Heart left ventricle (tissue), 16 donors: ENCODE measurements around the gene FOXO1. TPM values are rescaled to one million over a fixed set of nuclear protein-coding genes. Genes with fewer than 3 reads are reported as not detected.

Experiments used
- ATAC-seq, 4 donors: fragments of 200-7000 bp; cut with Tn5 transposase; one replicate each; pipeline ENCODE4 v1.9.1; 2020 to 2022; ENCODE audit warnings: moderate library complexity in 4 of 4, mild to moderate bottlenecking in 3 of 4, moderate number of reproducible peaks in 1 of 4
- DNase-seq, 5 donors: peaks; one replicate each; pipeline ENCODE4 v3.0.0-alpha.2; 2020
- H3K27ac ChIP-seq, 12 donors: fragments of 200-600 bp; sonication (generic) in 4 of 12; one replicate each; pipeline versions ENCODE4 v1.5.0 to v1.8.0; 2016 to 2022; ENCODE audit warnings: mild to moderate bottlenecking in 2 of 12
- H3K27me3 ChIP-seq, 9 donors: fragments of 200-600 bp; sonication (generic) in 2 of 9; one replicate each; pipeline versions ENCODE4 v1.5.1 to v1.8.0; 2016 to 2022; ENCODE audit warnings: mild to moderate bottlenecking in 3 of 9
- H3K36me3 ChIP-seq, 9 donors: fragments of 200-600 bp; sonication (generic) in 2 of 9; one replicate each; pipeline versions ENCODE4 v1.5.0 to v1.8.0; 2018 to 2022; ENCODE audit warnings: mild to moderate bottlenecking in 2 of 9
- H3K4me1 ChIP-seq, 12 donors: fragments of 200-600 bp; sonication (generic) in 4 of 12; one replicate each; pipeline versions ENCODE4 v1.5.0 to v1.8.0; 2016 to 2022; ENCODE audit warnings: mild to moderate bottlenecking in 3 of 12
- H3K4me3 ChIP-seq, 12 donors: fragments of 200-600 bp; sonication (generic) in 4 of 12; one replicate each; pipeline versions ENCODE4 v1.5.0 to v1.8.0; 2017 to 2022; ENCODE audit warnings: mild to moderate bottlenecking in 9 of 12, moderate library complexity in 4 of 12
- H3K9me3 ChIP-seq, 12 donors: fragments of 200-600 bp; sonication (generic) in 4 of 12; one replicate each; pipeline versions ENCODE4 v1.5.0 to v1.8.0; 2016 to 2022; ENCODE audit warnings: mild to moderate bottlenecking in 1 of 12
- CTCF ChIP-seq, 12 donors: fragments of 200-600 bp; sonication (generic) in 4 of 12; IDR thresholded peaks; one replicate each; pipeline versions ENCODE4 v1.5.0 to v1.8.0; 2018 to 2022; ENCODE audit warnings: antibody characterized with exemption in 12 of 12, mild to moderate bottlenecking in 5 of 12
- POLR2A ChIP-seq, 2 donors: fragments of 450-650 bp; IDR thresholded peaks; one replicate each; pipeline ENCODE4 v1.6.1; 2017; ENCODE audit warnings: antibody characterized with exemption in 2 of 2, mild to moderate bottlenecking in 2 of 2, moderate library complexity in 2 of 2
- WGBS, 4 donors: extraction: QIAGEN DNeasy Blood & Tissue Kit in 2 of 4; methylation state at CpG; one replicate each; pipeline versions ENCODE4 v1.1.5 to v1.1.7; 2013 to 2018; 5-methylcytosine and 5-hydroxymethylcytosine counted together
- intact Hi-C, 10 donors: fragments of 100-400 bp; cut with DNase I; formaldehyde crosslinking; loops; one replicate each; pipeline versions ENCODE4 v1.11.1 to v1.14.2; 2022
- polyA plus RNA-seq, 2 donors: library from polyadenylated mRNA; stranded (reverse); fragments of 200-250 nt; gene quantifications; one replicate each; pipeline ENCODE4 v1.2.3, GENCODE V29; 2013
- total RNA-seq, 9 donors: library from RNA; depleted of rRNA in 2 of 9; stranded (reverse); fragments of >200 nt in 2 of 9; fragmentation: NEBNext Ultra II Directional in 3 of 9; extraction: Animal tissue kit (Norgen Biotek cat#: 25700) in 3 of 9; gene quantifications; one replicate each; pipeline versions ENCODE4 v1.1.0 to v1.2.4, GENCODE V29; 2016 to 2023
- donor health status: ischemic (EF 13 %, LVEDD 7.1; RV severe dilation, severe dysfunction).
- donor health status: healthy with polysubstance abuse.
- donor health status: DM: no; HTN: yes; CAD: no.
- donor health status: DM: no; HTN: no; CAD: no.
- donor health status: ischemic (EF 25% LVEDD 6.9; RV normal size, moderate dysfunction).
- donor health status: ischemic (EF 25% LVEDD 5.7; RV mildly dilated, moderate dysfunction).
- donor health status: healthy.
- donor health status: DM: yes; HTN: yes; CAD: no.
- donor health status: ischemic (EF 35%, LVEDD 5.7; RV mildly dilated, moderate dysfunction).
- donor health status: nonischemic (EF 11% LVEDD 7.7; RV severe dilation, severe dysfunction).
- donor health status: DM: yes; HTN: yes; CAD: no.
- donor health status: PGD.
- donor health status: ischemic (EF 29% LVEDD 5.4; RV normal size, mild dysfunction).
- donor health status: nonischemic (EF 23%, LVEDD 6.1; RV moderate dilation, normal function).

Gene FOXO1
- total and polyA plus RNA-seq, 11 donors = 2.6 to 26.8 (median 17.2) TPM

GRCh38 chr13:40590112-40590862 is 76.2 kb downstream of the FOXO1 start:
- TF ChIP-seq POLR2A (IDR thresholded peaks at IDR 0.05) (no peak), CTCF (IDR thresholded peaks at IDR 0.05) (no peak)
- DNase-seq = no peak
- Histone ChIP-seq H3K4me1 (peaks cover 21 to 93% (median 65%) of the 10 kb centered on the region in 12 donors), H3K36me3 (no peaks in the 10 kb centered on the region), H3K9me3 (no peaks in the 10 kb centered on the region), H3K4me3 (no peak overlapping the region), H3K27me3 (no peaks in the 10 kb centered on the region), H3K27ac (peak overlapping the region; percentile 16 to 88 (median 66))
- WGBS, 4 donors = 71 to 83% (median 76%) methylated on average over 8 of the region's 8 CpGs
- no peak for ATAC-seq
- intact Hi-C loops = no loop called here

DNA sequence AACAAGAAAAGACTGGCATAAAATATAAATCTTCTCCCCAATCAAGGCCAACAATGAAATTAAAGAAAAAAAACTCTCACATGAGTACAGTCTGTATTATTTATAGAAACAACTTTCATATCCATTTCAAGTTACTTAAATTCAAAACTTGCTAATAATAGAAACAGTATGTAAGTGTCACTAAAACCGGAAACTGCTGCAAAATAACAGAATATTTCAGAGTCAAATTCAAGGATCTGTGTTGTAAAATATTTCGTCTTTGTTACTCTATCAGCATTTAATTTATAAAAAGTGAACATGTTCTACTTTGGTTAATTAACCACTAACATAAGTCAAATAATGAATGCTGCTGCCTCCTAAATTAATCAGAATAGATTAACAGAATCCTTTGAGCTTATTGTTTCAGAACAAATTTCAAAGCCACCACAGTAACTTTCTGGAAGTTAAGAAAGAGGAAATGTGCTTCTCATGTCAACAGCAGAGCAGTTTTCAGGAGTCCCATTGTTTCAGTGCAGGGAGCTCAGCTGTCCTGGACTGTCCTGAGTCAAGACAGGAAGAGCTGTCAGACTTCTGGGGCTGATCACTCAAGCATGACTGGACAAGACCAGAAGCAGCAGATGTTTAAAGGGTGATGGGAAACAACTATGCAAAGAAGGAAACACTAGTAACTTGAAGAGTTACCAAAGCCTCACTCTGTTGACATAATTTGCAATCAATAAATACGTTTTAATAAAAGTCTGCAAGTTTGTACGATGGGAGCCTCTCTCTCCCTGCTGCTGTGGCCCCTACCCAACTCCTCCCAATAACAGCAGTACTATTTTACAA is 76.9 kb downstream of the FOXO1 start:
- Histone ChIP-seq H3K4me1 (peaks cover 21 to 99% (median 71%) of the 10 kb centered on the region in 12 donors), H3K4me3 (peak overlapping the region in 2 of 12 donors; percentile 0 to 12), H3K27ac (peak overlapping the region; percentile 16 to 88 (median 66)), H3K9me3 (no peaks in the 10 kb centered on the region), H3K27me3 (no peaks in the 10 kb centered on the region), H3K36me3 (no peaks in the 10 kb centered on the region)
- DNase-seq = peak in 4 of 5 donors; percentile 56 to 68 (median 62)
- 14 to 23% (median 20%) methylated on average over 4 of the region's 4 CpGs for WGBS, 4 donors
- ATAC-seq = peak; percentile 71 to 92 (median 87)
- no peak for TF ChIP-seq CTCF (IDR thresholded peaks at IDR 0.05)
- no peak for TF ChIP-seq POLR2A (IDR thresholded peaks at IDR 0.05)
- intact Hi-C loops = loop anchor here in 5 of 10 donors (2.0 to 10.0 kb wide), 5 partner anchors 75 to 515 kb away; partner anchors contain the start of gene FOXO1 (in 3 of the 5)

- Histone ChIP-seq H3K27ac (peak overlapping the region in 9 of 12 donors; percentile 37 to 88 (median 62)), H3K9me3 (peaks cover 0 to 8% (median 3%) of the 10 kb centered on the region in 12 donors), H3K4me1 (peaks cover 21 to 92% (median 71%) of the 10 kb centered on the region in 12 donors), H3K36me3 (no peaks in the 10 kb centered on the region), H3K27me3 (no peaks in the 10 kb centered on the region), H3K4me3 (no peak overlapping the region)
- TF ChIP-seq POLR2A (IDR thresholded peaks at IDR 0.05) (no peak), CTCF (IDR thresholded peaks at IDR 0.05) (no peak)
- ATAC-seq (no peak), DNase-seq (no peak)
- 94 to 97% (median 95%) methylated on average over 2 of the region's 2 CpGs for WGBS, 4 donors
- intact Hi-C loops = loop anchor here in 5 of 10 donors (2.0 to 10.0 kb wide), 5 partner anchors 77 to 513 kb away; partner anchors contain the start of gene FOXO1 (in 3 of the 5)
These were observed 78.3 kb downstream of the FOXO1 start for GRCh38 chr13:40588101-40588500.
